ENCODE measurements around the gene ZNF710. TPM values are rescaled to one million over a fixed set of nuclear protein-coding genes. Genes with fewer than 3 reads are reported as not detected.

The ZNF710 gene
- total RNA-seq, 2 donors from 2014 or later, result 10.3 to 12.0 TPM

- DNase-seq (ENCODE audit: low spot score) (no peak), ATAC-seq (ENCODE audit: insufficient number of reproducible peaks, low FRiP score, low read depth) (no peak)
- H3K4me1 ChIP-seq (ENCODE audit: control insufficient read depth in 1 of 2, low read depth in 2 of 2), result no peaks in the 10 kb centered on the region
- no peak overlapping the region for H3K27ac ChIP-seq
- H3K9me3 ChIP-seq, result peaks cover 10% of the 10 kb centered on the region
- no peaks in the 10 kb centered on the region for H3K27me3 ChIP-seq (replicated peaks; ENCODE audit: insufficient read depth)
- no peaks in the 10 kb centered on the region for H3K36me3 ChIP-seq
- TF ChIP-seq, protein P1, sequence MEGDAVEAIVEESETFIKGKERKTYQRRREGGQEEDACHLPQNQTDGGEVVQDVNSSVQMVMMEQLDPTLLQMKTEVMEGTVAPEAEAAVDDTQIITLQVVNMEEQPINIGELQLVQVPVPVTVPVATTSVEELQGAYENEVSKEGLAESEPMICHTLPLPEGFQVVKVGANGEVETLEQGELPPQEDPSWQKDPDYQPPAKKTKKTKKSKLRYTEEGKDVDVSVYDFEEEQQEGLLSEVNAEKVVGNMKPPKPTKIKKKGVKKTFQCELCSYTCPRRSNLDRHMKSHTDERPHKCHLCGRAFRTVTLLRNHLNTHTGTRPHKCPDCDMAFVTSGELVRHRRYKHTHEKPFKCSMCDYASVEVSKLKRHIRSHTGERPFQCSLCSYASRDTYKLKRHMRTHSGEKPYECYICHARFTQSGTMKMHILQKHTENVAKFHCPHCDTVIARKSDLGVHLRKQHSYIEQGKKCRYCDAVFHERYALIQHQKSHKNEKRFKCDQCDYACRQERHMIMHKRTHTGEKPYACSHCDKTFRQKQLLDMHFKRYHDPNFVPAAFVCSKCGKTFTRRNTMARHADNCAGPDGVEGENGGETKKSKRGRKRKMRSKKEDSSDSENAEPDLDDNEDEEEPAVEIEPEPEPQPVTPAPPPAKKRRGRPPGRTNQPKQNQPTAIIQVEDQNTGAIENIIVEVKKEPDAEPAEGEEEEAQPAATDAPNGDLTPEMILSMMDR (IDR thresholded peaks at IDR 0.05), result no peak
- H3K4me3 ChIP-seq, result no peak overlapping the region
These were observed 16.6 kb upstream of the ZNF710 start for GRCh38 chr15:89984421-89985010.

- no peak overlapping the region for H3K27ac ChIP-seq
- no peaks in the 10 kb centered on the region for H3K4me1 ChIP-seq (ENCODE audit: control insufficient read depth in 1 of 2, low read depth in 2 of 2)
- H3K9me3 ChIP-seq, result peaks cover 10% of the 10 kb centered on the region
- no peaks in the 10 kb centered on the region for H3K36me3 ChIP-seq
- no peak for DNase-seq (ENCODE audit: low spot score)
- no peaks in the 10 kb centered on the region for H3K27me3 ChIP-seq (replicated peaks; ENCODE audit: insufficient read depth)
- no peak overlapping the region for H3K4me3 ChIP-seq
- ATAC-seq (ENCODE audit: insufficient number of reproducible peaks, low FRiP score, low read depth), result no peak
- TF ChIP-seq, protein P1 (IDR thresholded peaks at IDR 0.05), result no peak
These were observed 16.0 kb upstream of the ZNF710 start for GRCh38 chr15:89985111-89985510.

DNA sequence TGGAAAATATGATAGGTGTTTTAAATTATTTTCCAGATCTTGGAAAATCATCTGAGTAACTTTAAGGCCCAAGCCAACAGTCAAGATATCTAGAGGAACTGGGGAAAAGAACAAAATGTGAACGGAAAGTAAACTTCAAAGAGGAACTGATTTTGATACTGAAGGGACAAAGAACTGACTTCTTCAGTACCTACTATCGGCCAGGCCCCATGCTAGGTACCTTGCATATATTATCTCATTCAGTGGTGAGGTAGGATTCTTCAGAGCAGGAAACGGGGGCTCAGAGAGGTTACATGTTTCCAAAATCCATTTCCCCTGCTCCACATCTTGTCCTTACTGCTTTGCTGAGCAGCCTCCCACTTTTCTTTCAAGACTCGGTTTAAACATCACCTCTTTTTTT lies 9.8 kb upstream of the ZNF710 start:
- Histone ChIP-seq H3K36me3 (no peaks in the 10 kb centered on the region), H3K4me3 (no peak overlapping the region), H3K27me3 (replicated peaks; ENCODE audit: insufficient read depth) (no peaks in the 10 kb centered on the region), H3K27ac (no peak overlapping the region), H3K4me1 (ENCODE audit: control insufficient read depth in 1 of 2, low read depth in 2 of 2) (no peaks in the 10 kb centered on the region), H3K9me3 (no peaks in the 10 kb centered on the region)
- DNase-seq (ENCODE audit: low spot score) (no peak), ATAC-seq (ENCODE audit: insufficient number of reproducible peaks, low FRiP score, low read depth) (no peak)
- TF ChIP-seq, protein P1 (IDR thresholded peaks at IDR 0.05), result no peak

GRCh38 chr15:89993349-89993748 lies 7.8 kb upstream of the ZNF710 start:
- DNase-seq (ENCODE audit: low spot score), result no peak

DNA sequence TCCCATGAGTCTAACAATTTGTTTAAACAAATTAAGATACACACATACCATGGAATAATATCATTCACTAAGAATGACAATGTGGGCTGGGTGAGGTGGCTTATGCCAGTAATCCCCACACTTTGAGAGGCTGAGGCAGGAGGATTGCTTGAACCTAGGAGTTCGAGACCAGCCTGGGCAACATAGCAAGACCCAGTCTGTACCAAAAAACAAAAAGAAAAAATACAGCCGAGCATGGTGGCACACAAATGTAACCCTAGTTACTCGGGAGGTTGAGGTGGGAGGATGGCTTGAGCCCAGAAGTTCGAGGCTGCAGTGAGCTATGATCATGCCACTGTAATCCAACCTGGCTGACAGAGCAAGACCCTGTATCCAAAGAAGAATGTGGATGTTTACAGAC lies 4.0 kb upstream of the ZNF710 start:
- Histone ChIP-seq H3K4me3 (no peak overlapping the region), H3K36me3 (no peaks in the 10 kb centered on the region), H3K9me3 (no peaks in the 10 kb centered on the region), H3K27me3 (replicated peaks; ENCODE audit: insufficient read depth) (no peaks in the 10 kb centered on the region), H3K4me1 (ENCODE audit: control insufficient read depth in 1 of 2, low read depth in 2 of 2) (peaks cover 6 to 7% of the 10 kb centered on the region in 2 donors), H3K27ac (no peak overlapping the region)
- TF ChIP-seq, protein P1 (IDR thresholded peaks at IDR 0.05), result no peak
- ATAC-seq (ENCODE audit: insufficient number of reproducible peaks, low FRiP score, low read depth), result no peak
- DNase-seq (ENCODE audit: low spot score), result no peak

More at GRCh38 chr15:89993349-89993748, 7.8 kb upstream of the ZNF710 start:
- Histone ChIP-seq H3K4me1 (ENCODE audit: control insufficient read depth in 1 of 2, low read depth in 2 of 2) (no peaks in the 10 kb centered on the region), H3K27ac (no peak overlapping the region), H3K9me3 (no peaks in the 10 kb centered on the region), H3K36me3 (no peaks in the 10 kb centered on the region), H3K4me3 (no peak overlapping the region), H3K27me3 (replicated peaks; ENCODE audit: insufficient read depth) (no peaks in the 10 kb centered on the region)
- no peak for ATAC-seq (ENCODE audit: insufficient number of reproducible peaks, low FRiP score, low read depth)
- TF ChIP-seq, protein P1 (IDR thresholded peaks at IDR 0.05), result no peak
